K562 (cell line): Measurements from ENCODE around the gene GPR183. TPM values are rescaled to one million over a fixed set of nuclear protein-coding genes. Genes with fewer than 3 reads are reported as not detected.
A peak's percentile ranks its signal among the peaks of the same experiment; 100 is the strongest.

Experiments
- ARID1B ChIP-seq: fragments of 450-650 bp; IDR thresholded peaks from 2 replicates; pipeline ENCODE4 v1.6.1; 2016; ENCODE audit warnings: antibody characterized with exemption, mild to moderate bottlenecking, inconsistent platforms
- BCLAF1 ChIP-seq, 2 experiments: fragments of 450-650 bp in 1 of 2; IDR thresholded peaks; 2 replicates each; pipeline ENCODE4 v1.6.1; 2011 to 2017; ENCODE audit warnings: low read depth in 2 of 2, antibody characterized with exemption in 1 of 2, borderline replicate concordance in 1 of 2, low read length in 1 of 2, mild to moderate bottlenecking in 1 of 2, mixed read lengths in 1 of 2; ENCODE audit not compliant: control insufficient read depth in 1 of 2
- BRD9 ChIP-seq: fragments of 450-650 bp; IDR thresholded peaks from 2 replicates; pipeline ENCODE4 v1.6.1; 2018; ENCODE audit warnings: low read depth; ENCODE audit not compliant: partially characterized antibody
- CBFA2T3 ChIP-seq: fragments of 450-650 bp; IDR thresholded peaks from 2 replicates; pipeline ENCODE4 v1.6.1; 2017
- DEAF1 ChIP-seq: fragments of 450-650 bp; formaldehyde crosslinking; IDR thresholded peaks from 2 replicates; pipeline ENCODE4 v1.4.0; 2020; ENCODE audit warnings: mild to moderate bottlenecking, moderate library complexity
- DPF2 ChIP-seq: fragments of 450-650 bp; IDR thresholded peaks from 2 replicates; pipeline ENCODE4 v1.6.1; 2016
- E2F3 ChIP-seq: fragments of 250-450 bp; sonication (Bioruptor Pico); IDR thresholded peaks from 2 replicates; pipeline ENCODE4 v1.4.0; 2020; ENCODE audit warnings: mild to moderate bottlenecking
- FOXA1 ChIP-seq: fragments of 450-650 bp; IDR thresholded peaks from 2 replicates; pipeline ENCODE4 v1.6.1; 2016; ENCODE audit warnings: mild to moderate bottlenecking, borderline replicate concordance
- GATAD2B ChIP-seq: fragments of 450-650 bp; IDR thresholded peaks from 2 replicates; pipeline ENCODE4 v1.6.1; 2017; ENCODE audit warnings: mild to moderate bottlenecking, borderline replicate concordance
- HDAC1 ChIP-seq, 2 experiments: fragments of 450-650 bp; IDR thresholded peaks; 2 replicates each; pipeline ENCODE4 v1.6.1; 2016 to 2017; ENCODE audit warnings: inconsistent platforms in 1 of 2, mild to moderate bottlenecking in 1 of 2, moderate library complexity in 1 of 2
- NBN ChIP-seq: fragments of 450-650 bp; IDR thresholded peaks from 2 replicates; pipeline ENCODE4 v1.6.1; 2016; ENCODE audit warnings: low read depth, mild to moderate bottlenecking
- NFE2 ChIP-seq: IDR thresholded peaks from 2 replicates; pipeline ENCODE4 v1.6.1; 2014; ENCODE audit warnings: antibody characterized with exemption, low read depth
- POLR2B ChIP-seq: fragments of 450-650 bp; IDR thresholded peaks from 2 replicates; pipeline ENCODE4 v1.6.1; 2018; ENCODE audit warnings: low read depth; ENCODE audit not compliant: partially characterized antibody
- POLR3A ChIP-seq: IDR thresholded peaks from 2 replicates; pipeline ENCODE4 v1.6.1; 2011; ENCODE audit warnings: borderline replicate concordance, mild to moderate bottlenecking, moderate library complexity; ENCODE audit not compliant: insufficient read length, insufficient read depth; ENCODE audit errors: extremely low read depth
- RBM22 ChIP-seq: fragments of 200-400 bp; formaldehyde crosslinking; IDR thresholded peaks from 2 replicates; pipeline ENCODE4 v1.6.1; 2018; ENCODE audit warnings: low read length, low read depth; ENCODE audit not compliant: poor library complexity, severe bottlenecking
- RCOR1 ChIP-seq, 2 experiments: IDR thresholded peaks; 2 replicates each; pipeline ENCODE4 v1.6.1; 2012; ENCODE audit warnings: low read depth in 2 of 2, low read length in 2 of 2, borderline replicate concordance in 1 of 2, improper control_type of control experiment in 1 of 2
- SAFB ChIP-seq: fragments of 200-400 bp; formaldehyde crosslinking; IDR thresholded peaks from 2 replicates; pipeline ENCODE4 v1.6.1; 2017; ENCODE audit warnings: low read depth, low read length, borderline replicate concordance
- SMARCE1 ChIP-seq: fragments of 450-650 bp; IDR thresholded peaks from 2 replicates; pipeline ENCODE4 v1.7.1; 2016; ENCODE audit warnings: mild to moderate bottlenecking
- TSC22D4 ChIP-seq: fragments of 450-650 bp; IDR thresholded peaks from 2 replicates; pipeline ENCODE4 v1.6.1; 2016; ENCODE audit warnings: missing genetic modification characterization, missing biosample characterization, control low read depth
- ZBTB1 ChIP-seq: sonication (generic); formaldehyde crosslinking; IDR thresholded peaks from 2 replicates; pipeline ENCODE4 v1.8.1; 2023; ENCODE audit warnings: missing genetic modification reagents, low read depth, mild to moderate bottlenecking, borderline replicate concordance
- ZNF280B ChIP-seq: fragments of 250-450 bp; sonication (Bioruptor Pico); IDR thresholded peaks from 2 replicates; pipeline ENCODE4 v1.5.1; 2021; ENCODE audit warnings: mild to moderate bottlenecking
- ZNF3 ChIP-seq: fragments of 250-450 bp; sonication (Bioruptor Pico); IDR thresholded peaks from 2 replicates; pipeline ENCODE4 v1.5.0; 2021; ENCODE audit warnings: mild to moderate bottlenecking, moderate library complexity
- ZNF696 ChIP-seq: fragments of 250-450 bp; sonication (Bioruptor Pico); conservative IDR thresholded peaks from 2 replicates; pipeline ENCODE4 v1.4.0; 2020; ENCODE audit warnings: mild to moderate bottlenecking, moderate library complexity
- polyA plus RNA-seq, 8 experiments: library from polyadenylated mRNA; depleted of rRNA in 4 of 8; stranded (reverse) in 5 of 8; unstranded in 3 of 8; fragments of >200 nt; fragmentation: Nextera tagmentation in 2 of 8; fragmentation: Illumina TruSeq in 1 of 8; extraction: Ambion mirVana in 2 of 8; extraction: Trizol in 1 of 8; gene quantifications; 2 replicates each; pipeline versions ENCODE4 v1.2.1 to v1.2.3, GENCODE V29; 2011 to 2014; ENCODE audit warnings: inconsistent platforms in 1 of 8, missing spikeins in 1 of 8
- total RNA-seq, 7 experiments: library from RNA; depleted of rRNA in 6 of 7; stranded (reverse); fragments of >200 nt in 6 of 7; fragmentation: Illumina TruSeq in 2 of 7; extraction: Trizol in 2 of 7; gene quantifications; 2 replicates each; pipeline versions ENCODE4 v1.2.1 to v1.2.3, GENCODE V29; 2011 to 2021; ENCODE audit warnings: low replicate concordance in 1 of 7

The GPR183 gene
- total and polyA plus RNA-seq, 9 of the 15 experiments (the other 6 are each of a cell fraction or from before 2014, with no cell fraction given): 1.3 to 10.2 (median 3.7) TPM

- TF ChIP-seq BCLAF1 (IDR thresholded peaks at IDR 0.05; ENCODE audit: borderline replicate concordance in 1 of 2, control insufficient read depth in 1 of 2, low read depth in 2 of 2, low read length in 1 of 2): no peak
- TF ChIP-seq DPF2: peak; percentile 54
- no peak for TF ChIP-seq NBN
- no peak for TF ChIP-seq ZNF3 (CRISPR knock-in tag)
- TF ChIP-seq ZNF280B (CRISPR knock-in tag): no peak
- peak; percentile 49; the same call in 1 of the 2 replicates for TF ChIP-seq SMARCE1
- TF ChIP-seq POLR3A: no peak
- no peak for TF ChIP-seq SAFB
- TF ChIP-seq RBM22: no peak
- TF ChIP-seq DEAF1 (CRISPR knock-in tag): no peak
- no peak for TF ChIP-seq ZBTB1 (CRISPR knock-in tag)
- no peak for TF ChIP-seq FOXA1
- TF ChIP-seq POLR2B: no peak
- 0 out of 4 replicates have a peak, but pooled peaks of 1 of the 2 experiments have one; percentile 1 for TF ChIP-seq RCOR1 (IDR thresholded peaks at IDR 0.05; ENCODE audit: borderline replicate concordance in 1 of 2, low read depth in 2 of 2, low read length in 2 of 2)
- TF ChIP-seq TSC22D4 (tag): no peak
- TF ChIP-seq ARID1B: peak; percentile 51
- TF ChIP-seq CBFA2T3: peak; percentile 50
- TF ChIP-seq ZNF696 (CRISPR knock-in tag): no peak
- TF ChIP-seq BRD9: peak; percentile 58
- TF ChIP-seq E2F3: no peak
- 0 out of 4 replicates have a peak, but pooled peaks of 1 of the 2 experiments have one; percentile 8 for TF ChIP-seq HDAC1 (IDR thresholded peaks at IDR 0.05)
- 0 out of 2 replicates have a peak, but pooled peaks have one; percentile 14 for TF ChIP-seq NFE2
- TF ChIP-seq GATAD2B: peak; percentile 52; the same call in 1 of the 2 replicates
These were observed 595 bp upstream of the GPR183 start (continued) for GRCh38 chr13:99307648-99308339.
